ENCODE results near the gene SLC15A1.
"Not testable (repeated sequence)": the region's sequence is repeated elsewhere in the genome, so short reads cannot be mapped to it uniquely, and the experiment has no call there.

The SLC15A1 gene

GRCh38 chr13:98651744-98652143, 100.7 kb downstream of the SLC15A1 start:
- no peak for DNase-seq

GRCh38 chr13:98650396-98651107, 101.9 kb downstream of the SLC15A1 start:
- DNase-seq, result no peak

- no peak for DNase-seq
These were observed 102.6 kb downstream of the SLC15A1 start for GRCh38 chr13:98649861-98650260.

DNA sequence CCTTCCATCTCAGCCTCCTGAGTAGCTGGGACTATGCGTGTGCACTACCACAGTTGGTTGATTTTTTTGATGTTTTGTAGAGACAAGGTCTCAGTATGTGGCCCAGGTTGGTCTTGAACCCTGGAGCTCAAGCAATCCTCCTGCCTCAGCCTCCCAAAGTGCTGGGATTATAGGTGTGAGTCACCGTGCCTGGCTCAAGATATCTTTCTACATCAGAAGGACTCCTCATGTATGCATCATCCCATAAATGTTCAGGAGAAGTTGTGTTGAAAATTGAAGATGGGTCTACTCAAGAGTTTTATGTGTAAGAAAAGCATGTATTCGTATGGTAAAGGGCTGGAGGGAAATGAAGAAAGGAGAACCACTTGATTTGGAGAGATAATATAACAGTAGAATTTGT, 103.8 kb downstream of the SLC15A1 start:
- no peak for DNase-seq

DNA sequence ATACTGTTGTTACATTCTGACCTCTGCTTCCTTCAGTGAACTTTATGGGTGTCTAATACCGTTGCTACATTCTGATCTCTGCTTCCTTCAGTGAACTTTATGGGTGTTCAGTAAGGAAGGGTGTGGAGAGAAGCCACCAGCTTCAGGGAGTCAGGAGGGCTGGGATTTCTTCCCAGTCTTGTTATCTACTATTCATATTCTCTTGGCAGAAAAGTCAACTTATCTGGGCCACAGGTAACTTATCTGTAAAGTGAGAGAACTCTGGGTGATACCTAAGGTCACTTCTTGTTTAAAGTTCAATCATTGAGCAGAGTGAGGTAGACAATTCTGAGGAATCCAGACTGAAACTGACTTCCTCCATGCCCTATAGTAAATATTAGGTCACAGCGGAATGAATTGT, 104.3 kb downstream of the SLC15A1 start:
- DNase-seq, result no peak

DNA sequence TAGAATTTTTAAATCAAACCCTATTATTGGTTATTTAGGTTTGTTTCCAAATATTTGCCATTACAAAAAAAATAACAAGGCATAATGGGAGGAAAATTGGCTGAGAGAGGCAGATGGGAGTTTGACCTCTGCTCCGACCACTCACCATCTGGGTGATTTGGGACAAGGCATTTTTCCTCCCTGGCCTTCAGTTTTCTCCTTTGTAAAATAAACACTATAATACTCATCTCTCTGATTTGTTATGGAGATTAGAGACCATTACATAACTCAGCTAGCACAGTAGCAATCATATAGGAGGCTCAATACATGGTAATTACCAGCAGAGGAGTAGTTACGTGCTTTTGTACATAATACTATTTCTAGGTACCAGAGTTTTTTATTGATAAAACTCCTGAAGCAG, 105.4 kb downstream of the SLC15A1 start:
- no peak for DNase-seq

DNA sequence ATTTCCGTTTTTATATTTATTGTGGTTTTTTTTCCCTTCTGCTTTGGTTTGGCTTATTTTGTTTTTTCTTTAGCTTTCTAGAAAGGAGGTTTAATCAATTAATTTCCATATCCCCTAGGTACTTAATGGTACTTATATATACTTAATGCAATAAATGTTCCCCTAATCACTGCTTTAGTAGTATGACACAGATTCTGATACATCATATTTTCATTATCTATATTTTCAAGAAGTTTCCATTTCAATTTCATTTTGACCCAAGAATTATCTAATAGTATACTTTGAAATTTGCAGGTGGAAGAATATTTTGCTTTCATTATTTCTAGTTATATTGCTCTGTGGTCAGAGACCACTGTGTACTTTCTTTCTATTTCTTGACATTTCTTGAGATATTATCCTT, 109.0 kb downstream of the SLC15A1 start:
- DNase-seq, result no peak

DNA sequence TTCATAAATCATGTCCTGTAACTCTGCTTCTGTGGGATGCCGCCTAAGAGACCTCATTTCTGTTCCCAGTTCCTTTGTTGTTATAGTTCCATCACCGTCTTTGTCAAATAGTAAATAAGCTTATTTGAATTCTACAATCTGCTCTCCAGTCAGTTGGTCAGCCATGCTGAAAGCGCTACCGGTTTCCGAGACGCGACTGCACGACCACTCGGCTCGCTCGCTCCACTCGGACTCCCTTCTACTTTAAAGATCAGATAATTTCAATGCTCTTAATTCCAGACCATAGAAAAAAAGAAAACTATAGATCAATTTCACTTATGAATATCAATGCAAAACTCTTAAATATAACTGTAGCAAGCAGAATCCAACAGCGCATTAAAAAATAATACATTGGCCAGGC, 111.4 kb downstream of the SLC15A1 start:
- DNase-seq, result no peak

DNA sequence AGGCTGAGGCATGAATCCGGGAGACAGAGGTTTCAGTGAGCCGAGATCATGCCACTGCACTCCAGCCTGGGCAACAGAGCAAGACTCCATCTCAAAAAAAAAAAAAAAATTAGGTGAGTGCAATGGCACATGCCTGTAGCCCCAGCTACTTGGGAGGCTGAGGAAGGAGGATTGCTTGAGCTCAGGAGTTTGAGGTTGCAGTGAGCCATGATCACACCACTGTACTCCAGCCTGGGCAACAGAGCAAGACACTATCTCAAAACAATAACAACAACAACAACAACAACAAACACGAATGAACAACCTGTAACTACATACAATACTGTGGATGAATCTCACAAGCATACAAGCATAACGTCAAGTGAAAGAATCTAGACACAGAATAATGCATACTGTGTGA, 112.7 kb downstream of the SLC15A1 start:
- DNase-seq, result not testable (repeated sequence)

DNA sequence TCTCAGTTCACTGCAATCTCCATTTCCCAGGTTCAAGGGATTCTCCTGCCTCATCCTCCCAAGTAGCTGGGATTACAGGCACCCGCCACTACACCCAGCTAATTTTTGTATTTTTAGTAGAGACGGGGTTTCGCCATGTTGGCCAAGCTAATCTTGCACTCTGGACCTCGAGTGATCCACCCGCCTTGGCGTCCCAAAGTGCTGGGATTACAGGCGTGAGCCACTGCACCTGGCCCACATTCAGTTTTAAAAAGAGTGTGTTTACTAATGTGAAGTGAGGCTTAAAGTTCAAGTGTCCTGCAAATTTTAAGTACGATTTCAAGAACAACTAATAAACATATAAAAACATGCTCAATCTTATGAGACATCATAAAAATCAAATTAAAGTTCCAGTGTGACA, 114.1 kb downstream of the SLC15A1 start:
- not testable (repeated sequence) for DNase-seq

Measured in stimulated activated CD4-positive, alpha-beta T cell treated with anti-CD3 and anti-CD28 coated beads, Interleukin-4, amount 100 ng/mL, for 1 hour (primary cell).